NB4 (cell line): ENCODE data around the gene ZDHHC3.

Source experiments
- CTCF ChIP-seq: IDR thresholded peaks from one replicate; pipeline ENCODE4 v1.5.1; 2012; ENCODE audit warnings: low read depth, low read length
- MYC ChIP-seq: IDR thresholded peaks from 2 replicates; pipeline ENCODE4 v1.6.1; 2011; ENCODE audit warnings: low read depth, low read length
- POLR2A ChIP-seq: IDR thresholded peaks from 2 replicates; pipeline ENCODE4 v1.6.1; 2011; ENCODE audit warnings: mild to moderate bottlenecking; ENCODE audit not compliant: insufficient read length; ENCODE audit errors: extremely low read depth

DNA sequence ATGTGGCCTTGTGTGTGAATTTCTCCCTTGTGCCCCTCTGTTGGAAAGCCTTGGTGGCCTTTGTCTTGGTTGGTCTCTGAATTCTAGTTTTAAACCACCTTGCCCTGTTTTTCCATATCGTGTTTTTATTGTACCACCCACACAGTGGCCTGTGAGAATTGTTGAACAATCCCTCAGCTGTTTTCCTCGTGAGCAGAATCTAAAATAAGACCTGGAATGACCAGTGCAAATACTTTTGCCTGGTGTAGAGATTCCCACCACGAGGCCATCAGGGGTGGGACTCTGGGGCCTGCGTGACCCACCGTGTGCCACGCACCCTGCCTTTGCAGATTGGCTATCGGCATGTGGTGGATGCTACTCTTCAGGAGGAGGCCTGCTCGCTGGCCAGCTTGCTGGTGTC, 31.1 kb upstream of the ZDHHC3 start:
- TF ChIP-seq CTCF: no peak
- no peak for TF ChIP-seq MYC
- TF ChIP-seq POLR2A: no peak
